Measurements from ENCODE around the gene KANK2.

KANK2 gene

GRCh38 chr19:11234486-11235075 is 37.2 kb upstream of the KANK2 start:
- TF ChIP-seq REST (IDR thresholded peaks at IDR 0.05; ENCODE audit: insufficient read depth in 1 of 2, low read depth in 2 of 2, low read length in 2 of 2) (no peak), TAF1 (IDR thresholded peaks at IDR 0.05; ENCODE audit: borderline replicate concordance, insufficient read depth, low read length) (no peak), SIN3A (IDR thresholded peaks at IDR 0.05; ENCODE audit: borderline replicate concordance, insufficient read depth, low read length) (no peak), FOXP2 (optimal IDR thresholded peaks at IDR 0.05; ENCODE audit: borderline replicate concordance, extremely low read depth, extremely low read length, insufficient read depth) (no peak), POLR2AphosphoS5 (IDR thresholded peaks at IDR 0.05; ENCODE audit: low read depth, low read length) (no peak)

GRCh38 chr19:11233073-11233472 is 35.7 kb upstream of the KANK2 start:
- TF ChIP-seq POLR2AphosphoS5 (IDR thresholded peaks at IDR 0.05; ENCODE audit: low read depth, low read length) = no peak
- TF ChIP-seq TAF1 (IDR thresholded peaks at IDR 0.05; ENCODE audit: borderline replicate concordance, insufficient read depth, low read length) = no peak
- no peak for TF ChIP-seq FOXP2 (optimal IDR thresholded peaks at IDR 0.05; ENCODE audit: borderline replicate concordance, extremely low read depth, extremely low read length, insufficient read depth)

- no peak for TF ChIP-seq TAF1 (IDR thresholded peaks at IDR 0.05; ENCODE audit: borderline replicate concordance, insufficient read depth, low read length)
These were observed 35.2 kb upstream of the KANK2 start for GRCh38 chr19:11232555-11232954.

GRCh38 chr19:11230621-11231386 is 33.5 kb upstream of the KANK2 start:
- no peak for TF ChIP-seq SIN3A (IDR thresholded peaks at IDR 0.05; ENCODE audit: borderline replicate concordance, insufficient read depth, low read length)
- TF ChIP-seq REST (IDR thresholded peaks at IDR 0.05; ENCODE audit: insufficient read depth in 1 of 2, low read depth in 2 of 2, low read length in 2 of 2) = no peak
- TF ChIP-seq POLR2AphosphoS5 (IDR thresholded peaks at IDR 0.05; ENCODE audit: low read depth, low read length) = no peak
- TF ChIP-seq TAF1 (IDR thresholded peaks at IDR 0.05; ENCODE audit: borderline replicate concordance, insufficient read depth, low read length) = no peak
- TF ChIP-seq FOXP2 (optimal IDR thresholded peaks at IDR 0.05; ENCODE audit: borderline replicate concordance, extremely low read depth, extremely low read length, insufficient read depth) = no peak

- TF ChIP-seq FOXP2 (optimal IDR thresholded peaks at IDR 0.05; ENCODE audit: borderline replicate concordance, extremely low read depth, extremely low read length, insufficient read depth) (no peak), POLR2AphosphoS5 (IDR thresholded peaks at IDR 0.05; ENCODE audit: low read depth, low read length) (no peak), SIN3A (IDR thresholded peaks at IDR 0.05; ENCODE audit: borderline replicate concordance, insufficient read depth, low read length) (no peak), REST (IDR thresholded peaks at IDR 0.05; ENCODE audit: insufficient read depth in 1 of 2, low read depth in 2 of 2, low read length in 2 of 2) (no peak), TAF1 (IDR thresholded peaks at IDR 0.05; ENCODE audit: borderline replicate concordance, insufficient read depth, low read length) (no peak)
These were observed 30.0 kb upstream of the KANK2 start for GRCh38 chr19:11227195-11227886.
